NCI-H1092 (cell line): ENCODE data around the gene SLC12A7.
"Not testable (repeated sequence)": the region's sequence is repeated elsewhere in the genome, so short reads cannot be mapped to it uniquely, and the experiment has no call there.

Experiments
- DNase-seq: peaks from one replicate; lab custom pipeline; 2025; lab: John Stamatoyannopoulos, UW

SLC12A7 gene

DNA sequence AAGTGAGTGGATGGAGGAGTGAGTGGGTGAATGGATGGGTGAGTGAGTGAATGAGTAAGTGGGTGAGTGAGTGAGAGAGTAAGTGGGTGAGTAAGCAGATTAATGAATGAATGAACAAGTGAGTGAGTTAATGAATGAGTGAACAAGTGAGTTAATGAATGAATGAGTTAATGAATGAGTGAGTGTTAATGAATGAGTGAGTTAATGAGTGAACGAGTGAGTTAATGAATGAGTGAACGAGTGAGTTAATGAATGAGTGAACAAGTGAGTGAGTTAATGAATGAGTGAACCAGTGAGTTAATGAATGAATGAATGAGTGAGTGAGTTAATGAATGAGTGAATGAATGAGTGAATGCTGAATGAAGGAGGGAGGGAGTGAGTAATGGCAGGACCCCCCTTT, 76.9 kb downstream of the SLC12A7 start:
- no peak for DNase-seq

DNA sequence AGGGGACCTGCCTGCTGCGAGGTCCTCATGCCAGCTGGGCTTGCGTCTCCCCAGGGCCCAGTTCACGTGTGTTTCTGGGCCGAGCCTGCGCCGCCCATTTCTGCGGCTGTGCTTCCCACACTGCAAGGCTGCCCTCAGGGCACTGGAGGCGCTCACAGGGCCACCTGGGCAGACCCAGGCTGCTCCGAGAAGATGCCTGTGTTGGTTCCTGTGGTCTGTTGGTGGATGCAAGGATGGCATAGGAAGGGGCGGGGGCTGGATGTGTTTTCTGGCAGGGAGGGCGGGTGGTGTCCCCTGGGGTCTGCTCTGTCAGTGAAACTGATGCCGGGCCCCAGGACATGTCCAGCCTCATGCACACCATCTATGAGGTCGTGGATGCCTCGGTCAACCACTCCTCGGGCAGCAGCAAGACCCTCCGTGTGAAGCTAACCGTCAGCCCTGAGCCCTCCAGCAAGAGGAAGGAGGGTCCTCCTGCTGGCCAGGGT, 77.4 kb downstream of the SLC12A7 start:
- no peak for DNase-seq

DNA sequence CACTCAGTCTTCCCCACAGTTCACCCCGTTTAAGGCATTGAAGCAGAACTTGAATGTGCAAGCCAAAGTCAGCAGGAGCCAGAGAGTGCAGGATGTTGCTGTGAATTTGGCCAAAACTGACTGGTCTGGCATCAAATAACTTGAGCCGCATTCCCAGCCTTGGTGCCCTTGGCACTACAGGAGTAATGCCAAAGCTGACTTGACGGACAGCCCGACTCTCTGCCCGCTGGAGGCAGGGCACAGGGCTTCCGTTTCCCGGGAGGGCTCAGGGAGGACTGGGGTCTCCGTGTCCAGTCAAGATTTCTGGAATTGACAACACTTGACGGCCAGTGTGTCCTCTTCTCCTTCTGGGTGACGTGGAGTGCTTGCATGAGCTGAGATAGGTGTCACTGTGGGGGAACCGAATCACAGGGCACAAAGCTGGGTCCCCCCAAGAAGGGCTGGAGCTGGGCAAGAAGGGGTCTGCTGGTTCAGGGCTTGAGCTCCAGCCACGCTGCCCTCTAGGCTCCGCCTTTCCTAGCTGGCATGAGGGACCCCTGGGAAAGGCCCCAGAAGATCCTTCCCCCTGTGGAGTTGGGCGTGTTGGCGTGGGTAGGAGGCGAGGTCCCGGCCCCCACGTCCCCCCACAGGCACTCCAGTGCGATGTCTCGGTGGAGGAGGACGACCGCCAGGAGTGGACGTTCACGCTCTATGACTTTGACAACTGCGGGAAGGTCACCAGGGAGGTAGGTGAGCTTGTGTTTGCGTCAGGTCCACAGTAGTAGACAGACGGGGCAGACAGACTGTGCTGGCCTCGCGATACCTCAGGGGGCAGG, 78.0 kb downstream of the SLC12A7 start:
- DNase-seq: no peak

DNA sequence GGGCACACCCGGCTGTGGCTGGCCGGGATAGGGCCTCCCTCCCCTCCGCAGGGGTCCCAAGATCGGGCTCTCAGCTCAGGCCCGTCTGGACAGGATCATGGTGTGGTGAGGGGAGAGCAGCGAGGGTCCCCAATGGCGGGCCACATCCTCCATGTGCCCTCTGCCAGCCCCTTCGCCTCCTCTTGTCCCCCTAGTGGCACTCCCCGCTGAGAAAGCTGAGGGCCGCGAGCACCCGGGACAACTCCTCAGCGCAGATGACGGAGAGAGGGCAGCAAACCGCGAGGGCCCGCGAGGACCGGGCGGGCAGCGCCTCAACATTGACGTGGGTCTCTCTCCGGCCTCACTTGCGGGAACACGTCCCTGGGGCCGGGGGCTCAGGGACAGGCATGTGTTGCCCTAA, 78.7 kb downstream of the SLC12A7 start:
- DNase-seq: no peak

DNA sequence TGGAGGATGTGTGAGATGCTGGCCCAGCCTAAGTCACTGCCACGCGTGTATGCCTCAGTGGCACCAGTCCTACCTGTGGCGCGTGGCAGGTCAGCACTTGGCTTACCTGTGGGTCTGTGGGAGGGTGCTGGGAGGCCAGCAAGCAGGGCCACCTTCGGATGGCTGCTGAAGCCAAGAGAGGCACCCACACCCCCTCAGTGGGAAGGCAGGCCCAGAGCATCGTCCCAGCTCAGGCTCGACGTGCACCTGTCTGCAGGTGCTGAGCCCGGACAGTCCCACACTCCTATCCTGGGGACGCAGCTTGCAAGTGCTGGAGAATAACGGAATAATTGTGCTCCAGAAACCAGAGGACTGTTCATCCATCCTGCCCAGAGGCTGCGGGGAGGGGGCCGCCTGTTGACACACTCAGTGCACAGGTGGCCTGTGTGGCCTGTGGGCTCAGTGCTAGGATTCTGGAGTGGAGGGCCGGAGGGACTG, 79.3 kb downstream of the SLC12A7 start:
- no peak for DNase-seq

DNA sequence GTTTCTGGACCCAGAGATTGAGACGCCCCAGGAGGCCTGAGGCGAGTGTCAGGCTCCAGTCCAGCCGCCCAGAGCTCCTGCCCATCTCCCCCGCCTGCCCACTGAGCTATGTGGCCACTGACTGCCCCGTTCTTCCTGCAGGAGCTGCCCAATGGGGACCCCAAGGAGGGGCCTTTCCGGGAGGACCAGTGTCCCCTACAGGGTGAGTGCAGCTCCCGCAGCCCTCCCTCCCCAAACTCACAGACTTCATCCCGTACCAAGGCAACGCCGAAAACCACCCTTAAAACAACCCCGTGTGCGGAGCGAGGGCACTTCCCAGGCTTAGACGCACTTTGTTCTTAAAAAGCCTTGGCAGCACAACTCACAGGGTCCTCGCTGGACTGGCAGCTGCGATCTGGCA, 79.9 kb downstream of the SLC12A7 start:
- DNase-seq: no peak

DNA sequence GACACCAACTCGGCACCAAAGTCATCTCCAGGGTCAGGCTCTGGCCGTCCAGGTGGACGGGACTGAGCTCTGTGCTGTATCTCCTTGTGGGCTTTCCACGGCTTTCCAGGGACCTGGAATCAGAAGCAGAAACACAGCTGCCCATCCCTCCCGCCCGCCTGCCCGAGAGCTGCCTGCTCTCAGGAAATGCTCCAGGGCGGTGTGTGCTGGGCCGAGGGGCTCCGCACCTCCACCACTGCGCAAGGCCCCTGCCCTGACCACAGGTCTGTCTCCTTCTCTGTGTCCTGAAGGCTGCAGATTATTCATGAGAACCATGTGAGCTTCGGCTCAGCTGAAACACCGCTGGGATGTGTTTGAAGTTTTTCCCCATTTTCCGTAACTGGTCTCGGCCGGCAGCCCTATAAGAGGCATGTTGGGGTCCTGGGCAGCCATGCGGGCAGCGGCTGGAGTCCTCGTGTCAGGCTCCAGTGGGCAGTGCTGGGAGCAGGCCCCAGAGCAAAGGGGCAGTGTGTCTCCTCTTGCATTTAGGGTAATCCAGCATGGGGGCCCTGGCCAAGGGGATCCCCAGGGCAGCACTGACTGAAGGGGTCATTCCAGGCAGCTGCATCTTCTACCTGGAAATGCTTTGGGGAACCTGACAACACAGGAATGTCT, 80.4 kb downstream of the SLC12A7 start:
- no peak for DNase-seq

DNA sequence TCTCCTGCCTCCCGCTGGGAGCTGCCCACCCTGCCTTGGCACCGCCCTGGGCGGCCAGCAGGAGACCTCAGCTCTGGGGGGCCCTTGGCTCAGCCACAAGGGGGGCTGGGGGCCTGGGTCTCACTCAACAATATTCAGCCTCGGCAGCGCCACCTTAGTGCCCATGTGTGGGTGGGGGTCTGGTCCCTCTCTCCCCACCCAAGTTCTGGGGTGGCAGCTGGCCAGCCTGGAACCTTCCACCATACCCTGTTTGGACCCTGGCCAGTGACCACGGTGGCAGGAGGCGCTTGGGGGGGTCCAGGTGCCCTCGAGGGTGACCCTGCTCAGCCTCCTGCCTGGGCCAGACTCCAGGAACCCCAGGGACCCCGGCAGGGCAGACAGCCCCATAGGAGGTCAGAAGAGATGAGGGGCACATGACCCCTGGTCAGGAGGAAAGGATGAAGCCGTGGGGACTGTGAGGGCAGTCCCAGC, 81.0 kb downstream of the SLC12A7 start:
- DNase-seq: no peak

DNA sequence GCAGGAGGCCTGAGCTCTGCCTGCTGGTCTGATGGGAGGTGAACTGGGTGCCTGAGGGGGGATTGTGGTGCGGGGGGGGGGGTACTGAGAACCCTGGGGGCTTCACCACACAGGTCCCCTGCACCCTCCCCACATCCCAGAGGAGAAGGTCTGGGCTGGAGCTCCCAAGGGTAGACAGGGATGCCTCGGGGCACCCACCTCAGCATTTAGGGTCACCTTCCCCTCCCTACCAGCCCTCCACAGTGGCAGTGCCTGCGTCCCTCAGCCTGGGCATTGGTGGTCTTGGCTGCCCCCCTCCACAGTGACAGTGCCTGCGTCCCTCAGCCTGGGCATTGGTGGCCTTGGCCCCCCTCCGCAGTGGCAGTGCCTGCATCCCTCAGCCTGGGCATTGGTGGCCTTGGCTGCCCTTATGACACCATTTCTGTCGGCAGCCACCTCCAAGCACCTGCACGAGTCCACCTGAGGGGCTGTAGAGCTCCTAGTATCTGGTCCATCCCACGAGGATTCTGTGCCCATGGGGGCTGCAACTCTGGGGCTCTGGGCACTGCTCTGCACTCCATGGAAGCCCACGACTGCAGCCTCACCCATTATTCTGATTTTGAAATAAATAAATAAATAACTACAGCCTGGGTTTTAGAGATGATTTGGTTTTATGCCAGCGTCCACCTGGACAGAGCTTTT, 81.8 kb downstream of the SLC12A7 start:
- DNase-seq: no peak

DNA sequence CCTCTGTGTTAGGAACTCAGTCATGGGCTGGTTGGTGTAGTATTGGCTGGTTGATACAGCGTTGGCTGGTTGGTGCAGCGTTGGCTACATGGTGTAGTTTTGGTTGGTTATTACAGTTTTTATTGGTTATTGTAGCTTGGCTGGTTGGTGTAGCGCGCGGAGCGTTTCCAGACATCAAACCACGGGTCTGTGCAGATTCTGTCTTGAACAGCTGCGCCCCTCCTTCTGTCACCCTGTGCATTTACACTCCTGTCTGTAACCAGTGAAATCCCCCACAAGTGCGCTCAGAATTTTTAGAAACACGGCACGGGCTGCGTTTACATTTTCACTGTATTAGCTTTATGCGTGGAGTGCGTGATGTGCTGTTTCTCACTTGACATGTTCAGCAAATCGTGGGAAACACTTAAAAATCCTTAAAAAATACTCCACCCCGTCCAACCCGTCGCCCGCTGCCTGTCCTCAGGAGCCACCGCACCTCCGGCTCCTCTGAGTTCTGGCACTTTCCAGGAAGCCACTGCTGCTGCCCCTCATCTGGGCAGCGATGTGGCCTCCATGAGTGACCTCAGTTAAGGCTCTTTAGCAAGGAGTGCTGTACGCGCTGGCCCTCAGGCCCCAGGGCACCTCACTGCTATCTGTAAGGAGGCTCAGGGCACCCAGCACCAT, 82.5 kb downstream of the SLC12A7 start:
- no peak for DNase-seq

DNA sequence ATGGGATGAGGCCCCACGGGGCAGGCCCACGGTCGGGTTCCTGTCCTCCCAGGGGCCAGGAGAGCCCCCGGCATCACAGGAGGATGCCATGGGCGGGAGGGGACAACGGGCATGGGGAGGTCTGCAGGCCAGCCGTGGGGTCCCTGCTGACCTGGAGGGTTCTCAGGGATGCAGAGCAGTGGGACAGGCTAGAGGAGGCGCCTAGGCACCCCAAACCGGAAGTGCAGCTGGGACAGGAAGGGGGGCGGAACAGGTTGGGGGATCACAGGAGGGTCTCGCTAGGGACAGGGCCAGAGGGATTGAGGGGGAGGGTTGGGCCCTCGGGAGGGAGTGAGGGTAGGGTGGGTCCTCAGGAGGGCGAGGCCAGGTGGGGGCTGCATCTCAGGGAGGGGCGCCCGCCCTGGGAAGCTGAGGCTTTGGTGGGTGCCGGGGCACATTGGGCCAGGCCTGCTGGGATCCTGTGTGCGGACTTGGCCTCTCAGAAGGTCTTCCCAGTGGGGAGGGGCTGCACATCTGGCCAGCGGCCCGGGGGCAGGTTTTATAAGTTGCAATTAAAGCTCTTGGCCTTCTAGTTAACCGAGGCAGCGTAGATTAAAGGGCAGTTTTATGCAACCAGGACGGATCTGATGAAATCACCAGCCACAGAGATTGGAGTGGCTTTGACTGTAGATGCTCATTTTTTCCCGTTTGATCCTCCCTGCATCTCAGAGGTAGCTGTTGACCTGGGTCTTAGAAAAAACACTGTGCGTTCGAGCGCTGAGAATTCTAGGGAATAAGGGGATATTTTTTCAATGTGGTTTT, 83.2 kb downstream of the SLC12A7 start:
- no peak for DNase-seq

DNA sequence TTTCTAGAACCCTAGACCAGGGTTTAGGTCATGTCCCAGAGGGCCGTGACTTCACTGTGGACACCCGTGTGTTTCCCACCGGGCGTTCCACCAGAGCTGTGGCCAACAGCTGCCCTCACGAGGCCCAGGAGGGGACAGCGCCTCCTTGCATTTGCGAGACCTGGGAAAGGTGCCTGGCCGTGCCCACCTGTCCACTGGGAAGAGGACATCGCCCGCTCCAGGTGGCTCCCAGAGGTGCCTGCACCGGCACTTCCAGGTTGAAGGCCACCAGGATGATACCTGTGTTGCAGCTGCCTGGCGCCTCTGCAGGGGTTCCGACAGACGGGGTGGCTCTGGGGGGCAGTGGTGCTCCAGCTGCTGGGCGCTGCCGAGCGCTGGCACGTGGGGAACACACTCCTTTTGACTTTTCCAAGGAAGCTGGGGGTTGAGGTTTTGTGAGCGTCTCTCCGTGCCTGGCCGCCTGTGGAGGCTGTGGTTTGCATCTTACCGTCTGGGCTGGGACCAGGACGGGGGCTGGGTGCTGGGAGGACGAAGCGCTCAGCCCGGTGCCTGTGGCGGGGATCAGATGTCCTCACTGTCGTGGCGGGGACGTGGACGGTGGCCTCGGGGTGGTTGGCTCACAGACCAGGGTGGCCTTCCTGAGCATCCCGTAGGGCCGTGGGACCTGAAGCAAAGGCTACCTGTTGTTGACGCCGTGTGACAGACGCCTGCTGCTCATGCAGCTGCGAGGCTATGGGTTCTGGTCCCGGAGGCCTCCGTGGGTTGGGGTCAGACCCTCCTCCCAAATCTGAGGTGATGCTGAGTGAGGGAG, 84.0 kb downstream of the SLC12A7 start:
- no peak for DNase-seq

DNA sequence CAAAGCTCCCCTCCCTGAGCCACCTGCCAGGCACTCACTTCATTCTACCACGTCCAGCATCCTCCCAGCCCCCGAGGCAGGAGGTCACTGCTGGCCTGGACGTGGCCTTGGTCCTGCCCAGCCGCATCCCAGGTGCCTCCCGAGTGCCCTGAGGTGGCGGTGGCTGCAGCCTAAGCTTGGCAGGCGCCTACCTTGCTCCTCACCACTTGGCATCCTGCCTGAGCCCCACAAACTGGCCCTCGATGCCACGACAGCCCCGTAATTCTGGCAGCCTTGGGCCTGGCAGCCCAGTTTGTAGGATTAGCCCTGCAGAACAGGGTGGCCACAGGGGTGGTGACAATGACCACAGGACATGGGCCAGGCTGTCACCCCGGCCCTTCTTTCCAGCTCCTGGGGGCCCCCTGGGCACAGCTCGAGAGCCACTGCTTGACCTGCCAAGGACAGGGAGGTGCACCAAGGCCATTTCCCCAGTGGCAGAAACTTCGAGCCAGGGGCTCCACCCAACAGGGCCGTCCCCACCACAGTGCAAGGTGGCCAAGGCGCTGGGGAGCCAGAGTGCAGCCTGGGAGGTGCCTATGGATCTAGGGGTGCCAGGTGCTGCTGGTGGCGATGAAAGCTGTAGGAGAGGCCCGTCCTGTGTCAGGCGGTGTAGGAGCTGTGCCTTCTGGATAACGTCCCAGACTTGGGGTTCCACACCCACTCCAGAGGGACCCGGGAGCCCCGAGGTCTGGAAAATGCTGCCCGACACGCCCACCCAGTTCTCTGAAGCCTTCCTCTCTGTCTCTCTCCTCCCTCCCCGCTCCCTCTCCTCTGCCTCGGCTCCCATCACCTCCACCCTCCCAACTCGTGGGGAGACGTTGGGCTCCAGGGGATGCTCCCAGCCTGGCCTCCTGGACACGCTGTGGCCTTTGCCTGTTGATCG, 84.9 kb downstream of the SLC12A7 start:
- DNase-seq: no peak

DNA sequence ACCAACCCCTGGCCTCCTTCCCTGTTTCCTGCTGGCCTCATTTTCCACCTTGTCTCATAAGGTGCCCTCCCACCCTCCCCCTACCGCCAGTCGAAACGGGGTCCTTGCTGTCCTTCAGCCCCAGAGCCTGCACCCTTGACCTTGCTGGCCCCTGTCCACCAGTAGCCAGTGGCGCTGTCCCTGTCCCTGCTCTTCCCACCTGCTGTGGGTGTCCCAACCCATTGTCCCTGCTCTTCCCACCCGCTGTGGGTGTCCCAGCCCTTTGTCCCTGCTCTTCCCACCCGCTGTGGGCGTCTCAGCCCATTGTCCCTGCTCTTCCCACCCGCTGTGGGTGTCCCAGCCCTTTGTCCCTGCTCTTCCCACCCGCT, 89.9 kb downstream of the SLC12A7 start:
- not testable (repeated sequence) for DNase-seq

DNA sequence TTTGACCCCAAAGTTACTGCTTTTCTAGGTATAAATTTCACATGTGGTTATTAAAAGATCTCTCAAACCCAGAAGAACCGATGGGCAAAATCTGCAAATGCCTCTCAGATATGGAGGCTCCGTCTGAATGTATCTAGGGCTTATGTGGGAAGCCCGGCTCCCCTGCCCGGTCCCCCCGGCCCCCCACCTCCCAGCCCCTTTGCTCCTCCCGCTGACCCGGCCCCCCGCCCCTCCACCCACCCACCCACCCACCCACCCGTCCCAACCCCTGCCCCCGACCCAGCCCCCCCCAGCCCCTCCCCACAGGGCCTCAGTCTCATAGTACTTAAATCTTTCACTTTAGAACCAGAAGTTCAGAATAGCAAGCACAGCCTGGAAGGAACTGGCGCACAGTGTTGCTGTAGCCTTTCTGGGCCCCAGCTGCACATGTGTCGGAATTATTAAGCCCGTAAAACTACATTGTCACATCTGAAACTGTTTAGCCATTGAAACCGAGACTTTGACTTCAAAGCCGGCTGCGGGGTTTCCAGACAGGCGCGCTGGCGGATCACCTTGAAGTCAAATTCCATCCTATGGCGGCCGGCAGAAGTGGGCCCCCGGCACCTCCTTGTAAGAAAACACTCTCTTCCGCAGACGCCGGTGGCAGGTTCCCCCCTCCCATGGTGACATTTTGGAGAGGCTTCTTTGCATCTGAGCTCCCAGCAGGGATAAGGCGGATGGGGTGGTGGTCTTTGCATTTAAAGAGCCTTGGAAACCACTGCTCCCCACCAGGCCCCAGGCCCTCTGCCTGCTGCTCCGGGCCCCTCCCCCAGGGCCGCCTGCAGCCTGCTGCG, 90.5 kb downstream of the SLC12A7 start:
- DNase-seq: no peak

DNA sequence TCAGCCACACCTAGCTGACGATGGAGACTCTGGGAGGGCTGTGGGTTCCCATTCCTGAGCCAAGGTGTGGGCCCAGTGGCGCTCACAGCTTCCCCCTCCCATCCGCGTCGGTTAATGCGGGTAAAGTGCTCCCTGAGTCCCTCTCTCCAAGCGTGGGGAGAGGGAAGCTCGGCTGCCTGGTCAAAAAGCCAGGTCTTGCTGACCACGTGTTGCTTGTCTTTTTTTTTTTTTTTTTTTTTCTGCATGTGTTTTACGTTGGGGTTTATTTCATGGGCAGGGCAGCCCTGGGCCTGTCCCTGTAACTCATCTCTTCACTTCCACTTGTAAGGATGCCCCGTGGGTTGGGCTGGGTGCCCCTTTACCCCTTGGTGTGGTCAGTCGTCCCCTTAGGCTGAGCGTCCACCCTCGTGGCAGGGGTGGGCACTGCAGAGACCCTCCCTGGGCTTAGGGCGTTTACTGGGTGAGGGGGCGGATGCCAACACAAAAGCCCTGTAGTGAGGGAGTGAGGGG, 91.4 kb downstream of the SLC12A7 start:
- DNase-seq: no peak

DNA sequence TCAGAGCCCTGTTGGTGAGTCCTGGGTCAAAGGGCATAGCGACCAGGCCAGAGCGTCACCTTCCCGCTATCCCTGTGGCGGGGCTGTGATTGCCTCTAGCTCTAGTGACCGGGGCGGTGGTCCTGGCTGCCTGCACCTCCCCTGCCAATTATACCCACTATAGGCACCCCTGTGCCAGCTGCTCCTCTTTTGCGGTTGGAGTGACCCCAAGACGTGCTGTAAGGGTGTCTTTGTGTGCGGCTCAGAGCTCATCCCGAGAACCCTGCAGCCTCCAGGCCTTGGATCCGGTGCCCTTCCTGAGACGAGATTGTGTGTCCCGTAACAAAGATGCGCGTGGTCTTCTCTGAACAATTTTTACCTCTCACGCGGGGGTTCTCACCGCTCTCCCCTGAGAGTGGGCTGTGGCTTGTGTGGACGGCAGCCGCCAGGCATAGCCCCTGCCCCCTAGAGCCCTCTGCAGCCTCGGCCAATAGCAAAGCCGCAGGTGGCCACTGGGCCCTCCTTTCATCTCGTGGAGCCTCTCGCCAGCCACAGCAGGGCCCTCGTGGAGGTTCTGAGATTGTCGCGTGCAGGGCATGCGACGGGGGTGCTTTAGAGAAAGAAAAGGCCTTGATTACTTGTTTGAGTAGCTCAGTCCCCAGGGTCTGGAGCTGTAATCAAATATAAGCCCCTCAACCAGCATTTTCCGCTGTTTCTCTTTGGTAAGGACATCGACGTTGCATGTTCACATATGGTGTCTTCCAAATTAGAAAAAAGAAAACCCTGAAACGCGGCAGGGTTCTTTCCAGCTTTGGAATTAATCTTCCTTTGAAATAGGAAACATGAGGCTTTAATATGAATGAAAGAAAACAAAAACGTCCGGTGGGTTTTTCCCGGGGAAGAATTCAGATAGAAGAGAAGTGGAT, 92.6 kb downstream of the SLC12A7 start:
- DNase-seq: no peak
